IPS-18c (cell line): ENCODE data around the gene DHRS11.
A peak's percentile ranks its signal among the peaks of the same experiment; 100 is the strongest.

Experiments
- H3K4me3 ChIP-seq: 2 replicates; pipeline ENCODE4 v1.7.0; 2013; ENCODE audit warnings: low read depth, mild to moderate bottlenecking, low read length, moderate library complexity; ENCODE audit not compliant: insufficient read depth
- H3K9me3 ChIP-seq: one replicate; pipeline ENCODE4 v1.6.1; 2013; ENCODE audit warnings: mild to moderate bottlenecking, low read length, moderate library complexity; ENCODE audit not compliant: control insufficient read depth, insufficient read depth

The DHRS11 gene, protein sequence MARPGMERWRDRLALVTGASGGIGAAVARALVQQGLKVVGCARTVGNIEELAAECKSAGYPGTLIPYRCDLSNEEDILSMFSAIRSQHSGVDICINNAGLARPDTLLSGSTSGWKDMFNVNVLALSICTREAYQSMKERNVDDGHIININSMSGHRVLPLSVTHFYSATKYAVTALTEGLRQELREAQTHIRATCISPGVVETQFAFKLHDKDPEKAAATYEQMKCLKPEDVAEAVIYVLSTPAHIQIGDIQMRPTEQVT

DNA sequence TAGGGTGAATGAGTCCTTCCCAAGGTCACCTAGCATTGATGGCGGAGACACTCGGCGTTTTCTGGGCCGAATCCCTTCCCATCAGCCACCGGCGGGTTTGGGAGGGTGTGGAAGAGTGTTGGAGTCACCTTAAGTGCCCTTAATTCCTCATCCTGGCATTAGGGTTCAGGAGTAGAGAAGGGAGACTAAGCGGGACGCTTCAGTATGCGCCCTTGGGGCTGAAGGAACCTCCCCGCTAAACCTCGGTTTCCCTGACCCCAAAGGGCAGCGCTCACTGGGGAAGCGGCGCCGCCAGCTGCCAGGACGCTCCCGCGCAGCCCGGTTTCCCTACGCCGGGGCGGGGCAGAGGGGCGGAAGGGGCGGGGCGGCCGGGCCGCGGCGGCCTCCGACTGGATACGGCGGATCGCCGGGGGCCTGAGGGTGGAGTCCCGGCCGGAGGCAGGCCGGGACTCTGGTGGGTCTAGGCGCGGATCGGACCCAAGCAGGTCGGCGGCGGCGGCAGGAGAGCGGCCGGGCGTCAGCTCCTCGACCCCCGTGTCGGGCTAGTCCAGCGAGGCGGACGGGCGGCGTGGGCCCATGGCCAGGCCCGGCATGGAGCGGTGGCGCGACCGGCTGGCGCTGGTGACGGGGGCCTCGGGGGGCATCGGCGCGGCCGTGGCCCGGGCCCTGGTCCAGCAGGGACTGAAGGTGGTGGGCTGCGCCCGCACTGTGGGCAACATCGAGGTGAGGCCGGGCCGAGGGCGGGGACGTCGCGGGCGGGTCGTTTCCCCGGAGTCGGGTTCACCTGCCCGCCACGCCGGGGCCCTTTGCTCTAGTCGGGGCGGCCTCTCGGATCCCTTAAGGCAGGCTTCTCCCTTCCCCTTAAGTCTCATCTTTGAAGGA is at the start of gene DHRS11:
DHRS11 (plus strand) TSS at position 446 of the 882 bp plus-strand sequence; CDS start at position 577, 131 bp downstream.
- Histone ChIP-seq H3K9me3 (no peaks in the 10 kb centered on the region), H3K4me3 (peak within 1 kb of the TSS; percentile 82)

DNA sequence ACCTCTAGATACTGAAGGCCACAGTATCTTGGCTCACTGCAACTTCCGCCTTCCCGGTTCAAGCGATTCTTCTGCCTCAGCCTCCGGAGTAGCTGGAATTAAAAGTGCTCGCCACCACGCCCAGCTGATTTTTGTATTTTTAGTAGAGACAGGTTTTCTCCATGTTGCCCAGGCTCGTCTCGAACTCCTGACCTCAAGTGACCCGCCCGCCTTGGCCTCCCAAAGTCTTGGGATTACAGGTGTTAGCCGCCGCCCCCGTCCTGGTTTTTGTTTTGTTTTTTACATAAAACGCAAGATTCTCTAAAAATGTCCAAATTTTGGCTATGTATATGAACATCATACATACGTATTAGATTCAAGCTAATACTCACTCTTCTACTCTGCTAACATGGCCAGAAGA is 48.9 kb upstream of the DHRS11 start:
- Histone ChIP-seq H3K9me3 (no peaks in the 10 kb centered on the region), H3K4me3 (no peak overlapping the region)

GRCh38 chr17:36544044-36544306 is 47.7 kb upstream of the DHRS11 start:
- Histone ChIP-seq H3K9me3 (no peaks in the 10 kb centered on the region), H3K4me3 (peak overlapping the region; percentile 81)

- H3K9me3 ChIP-seq: no peaks in the 10 kb centered on the region
- peak within 1 kb of the TSS; percentile 81 for H3K4me3 ChIP-seq
These were observed 47.2 kb upstream of the DHRS11 start, which contains the start of gene GGNBP2 for GRCh38 chr17:36544307-36545076. Gene GGNBP2 (plus strand): TSS chr17:36544919. CDS start chr17:36545725, 806 bp downstream.

- Histone ChIP-seq H3K9me3 (no peaks in the 10 kb centered on the region), H3K4me3 (peak overlapping the region; percentile 81)
These were observed 46.6 kb upstream of the DHRS11 start for GRCh38 chr17:36545077-36545464.

GRCh38 chr17:36545465-36546417 is 45.9 kb upstream of the DHRS11 start:
- Histone ChIP-seq H3K4me3 (peak overlapping the region; percentile 68), H3K9me3 (no peaks in the 10 kb centered on the region)

- Histone ChIP-seq H3K9me3 (no peaks in the 10 kb centered on the region), H3K4me3 (peak overlapping the region; percentile 68)
These were observed 45.1 kb upstream of the DHRS11 start for GRCh38 chr17:36546418-36547093.

- H3K4me3 ChIP-seq: no peak overlapping the region
These were observed 43.9 kb upstream of the DHRS11 start for GRCh38 chr17:36547776-36548175.

GRCh38 chr17:36550491-36551417 is 40.9 kb upstream of the DHRS11 start:
- Histone ChIP-seq H3K4me3 (no peak overlapping the region), H3K9me3 (no peaks in the 10 kb centered on the region)

More at GRCh38 chr17:36547776-36548175, 43.9 kb upstream of the DHRS11 start:
- H3K9me3 ChIP-seq: no peaks in the 10 kb centered on the region

DNA sequence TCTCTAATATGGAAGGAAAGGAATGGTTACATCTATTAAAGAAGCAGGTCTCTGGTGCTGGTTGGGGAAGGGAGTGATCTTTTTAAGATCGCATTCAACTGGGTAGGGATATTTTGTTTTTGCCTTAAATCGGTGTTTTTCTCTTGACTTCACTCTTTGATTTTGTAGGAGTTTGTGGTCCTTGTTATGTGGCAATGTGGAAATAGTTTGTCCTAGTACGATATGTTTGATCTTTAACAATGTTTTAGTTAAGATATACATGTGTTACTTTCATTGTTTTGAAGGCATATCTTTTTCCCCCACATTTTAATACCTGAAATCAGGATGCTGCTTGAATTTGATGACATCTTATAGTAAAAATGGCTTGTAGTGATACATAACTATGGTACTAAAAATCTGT is 38.2 kb upstream of the DHRS11 start:
- H3K9me3 ChIP-seq: no peaks in the 10 kb centered on the region
- H3K4me3 ChIP-seq: no peak overlapping the region

GRCh38 chr17:36566081-36566480 is 25.6 kb upstream of the DHRS11 start:
- Histone ChIP-seq H3K9me3 (no peaks in the 10 kb centered on the region), H3K4me3 (no peak overlapping the region)

GRCh38 chr17:36575028-36575427 is 16.7 kb upstream of the DHRS11 start:
- no peaks in the 10 kb centered on the region for H3K9me3 ChIP-seq

GRCh38 chr17:36576793-36577192 is 14.9 kb upstream of the DHRS11 start:
- Histone ChIP-seq H3K9me3 (no peaks in the 10 kb centered on the region), H3K4me3 (no peak overlapping the region)

More at GRCh38 chr17:36575028-36575427, 16.7 kb upstream of the DHRS11 start:
- H3K4me3 ChIP-seq: no peak overlapping the region

DNA sequence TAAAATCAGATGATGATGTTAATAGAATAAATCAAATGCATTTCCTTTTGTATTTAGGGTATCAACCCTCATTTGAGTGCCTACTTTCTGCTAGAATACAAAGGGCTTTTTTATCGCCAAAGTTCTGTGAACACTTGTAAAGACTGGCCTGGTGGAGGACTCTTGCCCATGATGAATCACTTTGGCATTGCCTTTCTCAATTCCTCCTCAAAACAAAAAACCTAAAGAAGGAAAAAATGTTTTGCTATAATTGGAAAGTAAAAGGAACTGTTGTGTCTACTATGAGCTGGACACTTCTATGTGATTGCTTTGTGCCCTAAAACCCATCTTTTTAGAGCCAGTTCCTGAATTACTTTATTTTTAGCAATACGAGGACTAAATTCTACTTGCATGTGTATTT is 13.0 kb upstream of the DHRS11 start:
- no peaks in the 10 kb centered on the region for H3K9me3 ChIP-seq
- no peak overlapping the region for H3K4me3 ChIP-seq

- Histone ChIP-seq H3K9me3 (no peaks in the 10 kb centered on the region), H3K4me3 (no peak overlapping the region)
These were observed 7.9 kb upstream of the DHRS11 start for GRCh38 chr17:36583787-36584186.
